Measurements from ENCODE around the gene PRDX6.

PRDX6 gene

DNA sequence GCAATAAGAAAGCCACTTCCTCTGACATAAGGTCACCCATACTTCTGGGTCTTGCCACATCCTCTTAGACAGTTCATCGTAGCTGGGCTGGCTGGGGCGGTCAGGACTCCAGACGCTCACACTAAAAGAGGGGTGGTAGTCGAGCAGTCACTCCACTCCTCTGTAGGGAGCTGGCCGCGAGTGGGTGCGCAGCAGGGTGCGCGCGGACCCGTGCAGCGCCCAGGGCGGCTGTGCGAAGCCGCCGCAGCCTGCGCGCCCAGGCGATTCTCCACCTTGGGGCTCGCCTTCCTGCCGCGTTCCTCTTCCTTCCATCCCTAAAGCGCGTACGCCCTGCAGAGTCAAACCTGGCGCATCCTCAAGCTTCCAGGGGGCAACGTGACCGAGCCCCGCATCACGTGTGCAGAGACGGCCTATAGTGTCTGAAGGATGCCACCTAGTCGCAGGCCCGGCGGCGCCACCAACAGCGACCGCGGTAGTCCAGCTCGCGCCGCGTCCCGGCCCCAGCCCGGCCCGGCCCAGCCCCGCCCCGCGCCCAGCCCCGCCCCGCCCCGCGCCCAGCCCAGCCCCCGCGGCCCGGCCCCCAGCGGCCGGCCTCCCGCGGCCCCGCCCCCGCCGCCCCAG, 360 bp upstream of the PRDX6 start:
- Histone ChIP-seq H3K36me3 (ENCODE audit: control insufficient read depth in 2 of 2, insufficient read depth in 2 of 2, low read length in 2 of 2) (peaks cover 7 to 10% of the 10 kb centered on the region in 2 donors), H3K4me1 (ENCODE audit: control insufficient read depth in 2 of 2, insufficient read depth in 2 of 2, low read length in 2 of 2) (peaks cover 31 to 46% of the 10 kb centered on the region in 2 donors)

DNA sequence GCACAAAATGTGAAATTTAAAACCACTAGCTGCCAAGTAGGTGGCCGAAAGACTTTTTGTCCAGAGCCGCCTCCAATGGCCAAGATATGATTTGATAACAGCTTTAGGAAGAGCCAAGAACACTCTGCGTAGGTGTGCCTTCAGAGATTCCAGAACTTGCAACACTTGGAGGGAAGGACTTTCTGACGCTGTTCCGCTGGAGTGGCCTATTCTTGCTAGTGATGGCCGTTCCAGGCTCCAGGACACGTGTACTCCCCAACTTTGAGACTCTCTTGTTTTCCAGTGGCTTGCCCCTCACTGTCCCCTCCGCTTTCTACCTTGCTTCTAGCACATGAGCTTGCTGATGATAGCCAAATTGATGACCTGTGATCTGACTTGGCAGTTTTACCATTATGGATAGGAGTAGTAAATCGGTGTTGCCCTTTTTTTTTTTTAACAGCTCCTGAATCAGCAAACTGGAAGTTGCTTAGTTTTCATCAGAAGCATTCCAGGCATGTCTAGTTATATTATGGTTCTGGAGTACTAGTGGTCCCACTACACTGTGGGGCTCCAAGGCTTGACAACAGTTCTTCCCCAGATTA, 1.0 kb downstream of the PRDX6 start:
- Histone ChIP-seq H3K4me3 (ENCODE audit: low read length in 2 of 2) (peak overlapping the region; percentile 87 to 95), H3K9me3 (ENCODE audit: control insufficient read depth in 2 of 2, low read length in 2 of 2) (no peaks in the 10 kb centered on the region), H3K27ac (ENCODE audit: low read depth in 2 of 2, low read length in 2 of 2) (peak overlapping the region; percentile 98), H3K27me3 (ENCODE audit: control insufficient read depth in 2 of 2, insufficient read depth in 2 of 2, low read length in 2 of 2) (no peaks in the 10 kb centered on the region), H3K4me1 (ENCODE audit: control insufficient read depth in 2 of 2, insufficient read depth in 2 of 2, low read length in 2 of 2) (peaks cover 31 to 44% of the 10 kb centered on the region in 2 donors), H3K9ac (ENCODE audit: low read depth in 1 of 2, low read length in 2 of 2) (peak overlapping the region; percentile 92 to 99), H3K36me3 (ENCODE audit: control insufficient read depth in 2 of 2, insufficient read depth in 2 of 2, low read length in 2 of 2) (peaks cover 21 to 23% of the 10 kb centered on the region in 2 donors)

More for the DNA sequence above, 360 bp upstream of the PRDX6 start:
- Histone ChIP-seq H3K9me3 (ENCODE audit: control insufficient read depth in 2 of 2, low read length in 2 of 2) (no peaks in the 10 kb centered on the region), H3K9ac (ENCODE audit: low read depth in 1 of 2, low read length in 2 of 2) (peak overlapping the region; percentile 97 to 99), H3K4me3 (ENCODE audit: low read length in 2 of 2) (peak overlapping the region; percentile 90 to 94), H3K27me3 (ENCODE audit: control insufficient read depth in 2 of 2, insufficient read depth in 2 of 2, low read length in 2 of 2) (no peaks in the 10 kb centered on the region), H3K27ac (ENCODE audit: low read depth in 2 of 2, low read length in 2 of 2) (peak overlapping the region; percentile 98)

DNA sequence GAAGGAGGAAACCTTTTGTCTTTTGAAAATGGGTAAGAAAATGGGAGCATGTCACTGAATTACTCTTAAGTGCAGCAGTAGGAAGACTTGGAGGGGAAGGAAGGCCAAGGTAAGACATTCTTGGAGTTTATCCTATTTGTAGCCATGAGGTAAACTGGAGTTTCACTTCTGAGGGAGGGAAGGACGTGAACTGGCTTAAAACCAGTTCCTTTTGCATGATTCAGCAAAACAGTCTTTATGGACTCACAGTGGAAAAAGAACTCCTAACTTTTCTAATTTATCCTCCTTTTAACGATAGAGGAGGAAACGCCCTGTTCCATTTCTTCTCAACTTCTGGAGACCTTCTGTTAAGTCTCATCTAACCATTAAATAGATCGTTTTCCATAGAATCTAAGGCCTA, 2.5 kb downstream of the PRDX6 start:
- Histone ChIP-seq H3K4me1 (ENCODE audit: control insufficient read depth in 2 of 2, insufficient read depth in 2 of 2, low read length in 2 of 2) (peaks cover 26 to 30% of the 10 kb centered on the region in 2 donors), H3K4me3 (ENCODE audit: low read length in 2 of 2) (peak overlapping the region in 1 of 2 donors; percentile 58), H3K9ac (ENCODE audit: low read depth in 1 of 2, low read length in 2 of 2) (no peak overlapping the region), H3K27ac (ENCODE audit: low read depth in 2 of 2, low read length in 2 of 2) (no peak overlapping the region), H3K27me3 (ENCODE audit: control insufficient read depth in 2 of 2, insufficient read depth in 2 of 2, low read length in 2 of 2) (no peaks in the 10 kb centered on the region), H3K9me3 (ENCODE audit: control insufficient read depth in 2 of 2, low read length in 2 of 2) (no peaks in the 10 kb centered on the region), H3K36me3 (ENCODE audit: control insufficient read depth in 2 of 2, insufficient read depth in 2 of 2, low read length in 2 of 2) (peaks cover 29 to 30% of the 10 kb centered on the region in 2 donors)

DNA sequence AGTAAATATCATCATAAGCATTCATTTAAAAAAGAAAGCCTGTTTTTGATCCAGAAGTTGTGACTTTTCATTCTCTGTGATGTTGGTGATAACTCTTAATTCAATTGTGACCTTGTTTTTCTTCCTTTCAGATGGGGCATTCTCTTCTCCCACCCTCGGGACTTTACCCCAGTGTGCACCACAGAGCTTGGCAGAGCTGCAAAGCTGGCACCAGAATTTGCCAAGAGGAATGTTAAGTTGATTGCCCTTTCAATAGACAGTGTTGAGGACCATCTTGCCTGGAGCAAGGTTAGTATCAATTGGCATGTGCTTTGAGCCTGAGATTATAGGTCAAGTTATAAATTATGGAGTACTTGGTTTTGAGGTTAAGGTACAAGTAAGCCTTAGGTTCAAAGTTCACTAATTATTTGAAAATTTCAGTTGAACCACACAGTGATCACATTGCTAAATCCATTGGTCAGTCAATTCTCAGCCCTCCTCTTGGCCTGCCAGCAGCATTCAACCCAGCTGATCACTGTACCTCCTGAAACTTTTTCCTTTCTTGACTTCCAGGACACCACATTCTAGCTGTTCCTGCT, 4.1 kb downstream of the PRDX6 start:
- no peaks in the 10 kb centered on the region for H3K27me3 ChIP-seq (ENCODE audit: control insufficient read depth in 2 of 2, insufficient read depth in 2 of 2, low read length in 2 of 2)
- no peak overlapping the region for H3K4me3 ChIP-seq (ENCODE audit: low read length in 2 of 2)
- no peak overlapping the region for H3K27ac ChIP-seq (ENCODE audit: low read depth in 2 of 2, low read length in 2 of 2)
- peaks cover 13 to 16% of the 10 kb centered on the region in 2 donors for H3K4me1 ChIP-seq (ENCODE audit: control insufficient read depth in 2 of 2, insufficient read depth in 2 of 2, low read length in 2 of 2)
- peaks cover 45% of the 10 kb centered on the region in 2 donors for H3K36me3 ChIP-seq (ENCODE audit: control insufficient read depth in 2 of 2, insufficient read depth in 2 of 2, low read length in 2 of 2)
- H3K9ac ChIP-seq (ENCODE audit: low read depth in 1 of 2, low read length in 2 of 2): no peak overlapping the region
- no peaks in the 10 kb centered on the region for H3K9me3 ChIP-seq (ENCODE audit: control insufficient read depth in 2 of 2, low read length in 2 of 2)

- no peaks in the 10 kb centered on the region for H3K27me3 ChIP-seq (ENCODE audit: control insufficient read depth in 2 of 2, insufficient read depth in 2 of 2, low read length in 2 of 2)
- peaks cover 10 to 14% of the 10 kb centered on the region in 2 donors for H3K4me1 ChIP-seq (ENCODE audit: control insufficient read depth in 2 of 2, insufficient read depth in 2 of 2, low read length in 2 of 2)
- H3K27ac ChIP-seq (ENCODE audit: low read depth in 2 of 2, low read length in 2 of 2): no peak overlapping the region
- no peaks in the 10 kb centered on the region for H3K9me3 ChIP-seq (ENCODE audit: control insufficient read depth in 2 of 2, low read length in 2 of 2)
- no peak overlapping the region for H3K9ac ChIP-seq (ENCODE audit: low read depth in 1 of 2, low read length in 2 of 2)
- H3K36me3 ChIP-seq (ENCODE audit: control insufficient read depth in 2 of 2, insufficient read depth in 2 of 2, low read length in 2 of 2): peaks cover 58 to 59% of the 10 kb centered on the region in 2 donors
- no peak overlapping the region for H3K4me3 ChIP-seq (ENCODE audit: low read length in 2 of 2)
Measured at GRCh38 chr1:173482683-173483082, 5.5 kb downstream of the PRDX6 start.

GRCh38 chr1:173484276-173484675, 7.1 kb downstream of the PRDX6 start:
- Histone ChIP-seq H3K27ac (ENCODE audit: low read depth in 2 of 2, low read length in 2 of 2) (no peak overlapping the region), H3K36me3 (ENCODE audit: control insufficient read depth in 2 of 2, insufficient read depth in 2 of 2, low read length in 2 of 2) (peaks cover 72 to 73% of the 10 kb centered on the region in 2 donors), H3K9me3 (ENCODE audit: control insufficient read depth in 2 of 2, low read length in 2 of 2) (no peaks in the 10 kb centered on the region), H3K4me3 (ENCODE audit: low read length in 2 of 2) (no peak overlapping the region), H3K27me3 (ENCODE audit: control insufficient read depth in 2 of 2, insufficient read depth in 2 of 2, low read length in 2 of 2) (no peaks in the 10 kb centered on the region), H3K9ac (ENCODE audit: low read depth in 1 of 2, low read length in 2 of 2) (no peak overlapping the region), H3K4me1 (ENCODE audit: control insufficient read depth in 2 of 2, insufficient read depth in 2 of 2, low read length in 2 of 2) (peaks cover 0 to 2% of the 10 kb centered on the region in 2 donors)

GRCh38 chr1:173485401-173485800, 8.3 kb downstream of the PRDX6 start:
- Histone ChIP-seq H3K27ac (ENCODE audit: low read depth in 2 of 2, low read length in 2 of 2) (no peak overlapping the region), H3K9me3 (ENCODE audit: control insufficient read depth in 2 of 2, low read length in 2 of 2) (no peaks in the 10 kb centered on the region), H3K27me3 (ENCODE audit: control insufficient read depth in 2 of 2, insufficient read depth in 2 of 2, low read length in 2 of 2) (no peaks in the 10 kb centered on the region), H3K4me3 (ENCODE audit: low read length in 2 of 2) (no peak overlapping the region), H3K4me1 (ENCODE audit: control insufficient read depth in 2 of 2, insufficient read depth in 2 of 2, low read length in 2 of 2) (no peaks in the 10 kb centered on the region), H3K36me3 (ENCODE audit: control insufficient read depth in 2 of 2, insufficient read depth in 2 of 2, low read length in 2 of 2) (peaks cover 74% of the 10 kb centered on the region in 2 donors), H3K9ac (ENCODE audit: low read depth in 1 of 2, low read length in 2 of 2) (no peak overlapping the region)

GRCh38 chr1:173488001-173488400, 10.9 kb downstream of the PRDX6 start:
- Histone ChIP-seq H3K9me3 (ENCODE audit: control insufficient read depth in 2 of 2, low read length in 2 of 2) (no peaks in the 10 kb centered on the region), H3K27me3 (ENCODE audit: control insufficient read depth in 2 of 2, insufficient read depth in 2 of 2, low read length in 2 of 2) (no peaks in the 10 kb centered on the region), H3K36me3 (ENCODE audit: control insufficient read depth in 2 of 2, insufficient read depth in 2 of 2, low read length in 2 of 2) (peaks cover 52 to 57% of the 10 kb centered on the region in 2 donors), H3K4me3 (ENCODE audit: low read length in 2 of 2) (no peak overlapping the region), H3K9ac (ENCODE audit: low read depth in 1 of 2, low read length in 2 of 2) (no peak overlapping the region), H3K27ac (ENCODE audit: low read depth in 2 of 2, low read length in 2 of 2) (no peak overlapping the region), H3K4me1 (ENCODE audit: control insufficient read depth in 2 of 2, insufficient read depth in 2 of 2, low read length in 2 of 2) (no peaks in the 10 kb centered on the region)

- peaks cover 50 to 51% of the 10 kb centered on the region in 2 donors for H3K36me3 ChIP-seq (ENCODE audit: control insufficient read depth in 2 of 2, insufficient read depth in 2 of 2, low read length in 2 of 2)
- no peaks in the 10 kb centered on the region for H3K9me3 ChIP-seq (ENCODE audit: control insufficient read depth in 2 of 2, low read length in 2 of 2)
- no peak overlapping the region for H3K4me3 ChIP-seq (ENCODE audit: low read length in 2 of 2)
- H3K27ac ChIP-seq (ENCODE audit: low read depth in 2 of 2, low read length in 2 of 2): no peak overlapping the region
- H3K9ac ChIP-seq (ENCODE audit: low read depth in 1 of 2, low read length in 2 of 2): no peak overlapping the region
- no peaks in the 10 kb centered on the region for H3K27me3 ChIP-seq (ENCODE audit: control insufficient read depth in 2 of 2, insufficient read depth in 2 of 2, low read length in 2 of 2)
- no peaks in the 10 kb centered on the region for H3K4me1 ChIP-seq (ENCODE audit: control insufficient read depth in 2 of 2, insufficient read depth in 2 of 2, low read length in 2 of 2)
Measured at GRCh38 chr1:173489149-173489600, 12.0 kb downstream of the PRDX6 start.

DNA sequence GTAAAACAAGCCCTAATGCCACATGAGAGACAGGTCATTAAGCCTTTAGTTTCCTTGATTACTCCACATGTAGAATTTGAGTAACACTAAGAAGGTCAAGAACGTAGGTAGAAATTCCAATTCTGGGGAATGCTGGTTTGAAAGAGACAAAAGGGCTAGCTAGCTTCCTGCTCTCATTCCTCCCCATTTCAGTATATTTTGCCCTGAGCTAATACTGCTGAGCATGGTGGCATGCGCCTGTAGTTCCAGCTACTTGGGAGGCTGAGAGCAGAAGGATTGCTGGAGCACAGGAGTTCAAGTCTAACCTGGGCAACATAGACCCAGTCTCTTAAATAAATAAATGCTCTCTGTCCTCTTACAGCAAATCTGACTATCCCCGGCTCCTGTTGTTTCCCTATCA, 12.8 kb downstream of the PRDX6 start:
- no peaks in the 10 kb centered on the region for H3K4me1 ChIP-seq (ENCODE audit: control insufficient read depth in 2 of 2, insufficient read depth in 2 of 2, low read length in 2 of 2)
- H3K9ac ChIP-seq (ENCODE audit: low read depth in 1 of 2, low read length in 2 of 2): no peak overlapping the region
- no peaks in the 10 kb centered on the region for H3K9me3 ChIP-seq (ENCODE audit: control insufficient read depth in 2 of 2, low read length in 2 of 2)
- H3K4me3 ChIP-seq (ENCODE audit: low read length in 2 of 2): no peak overlapping the region
- no peaks in the 10 kb centered on the region for H3K27me3 ChIP-seq (ENCODE audit: control insufficient read depth in 2 of 2, insufficient read depth in 2 of 2, low read length in 2 of 2)
- H3K36me3 ChIP-seq (ENCODE audit: control insufficient read depth in 2 of 2, insufficient read depth in 2 of 2, low read length in 2 of 2): peaks cover 42 to 45% of the 10 kb centered on the region in 2 donors
- H3K27ac ChIP-seq (ENCODE audit: low read depth in 2 of 2, low read length in 2 of 2): no peak overlapping the region

All from mucosa of rectum (tissue), 2 donors.